Measurements from ENCODE around the gene ARHGAP44.

The ARHGAP44 gene

DNA sequence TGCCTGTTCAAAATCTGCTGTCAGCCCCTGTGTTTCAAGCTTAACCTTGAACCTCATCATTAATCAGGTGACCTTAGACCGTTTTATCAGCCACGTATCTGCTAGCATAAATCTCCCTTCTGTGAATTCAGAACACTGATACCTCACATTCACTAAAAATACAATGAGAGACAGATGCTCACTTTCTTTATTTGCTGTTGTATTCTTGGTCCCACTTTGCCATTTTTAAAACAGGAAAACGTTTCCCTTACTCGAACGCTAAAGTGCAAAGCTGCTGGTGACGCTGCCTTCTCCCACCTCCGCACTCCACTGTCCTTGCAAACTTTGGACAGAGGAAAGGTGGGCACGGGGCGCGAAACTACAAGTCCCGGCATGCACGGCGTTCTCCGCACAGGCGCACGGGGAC is 220 bp upstream of the ARHGAP44 start:
- no peak overlapping the region for H3K27ac ChIP-seq (ENCODE audit: low read length)

GRCh38 chr17:12790249-12791106 is 1.2 kb downstream of the ARHGAP44 start:
- Histone ChIP-seq H3K36me3 (ENCODE audit: control insufficient read depth in 1 of 2, insufficient read depth in 2 of 2, low read length in 2 of 2) (no peaks in the 10 kb centered on the region), H3K4me3 (ENCODE audit: low read depth in 1 of 2, low read length in 2 of 2) (peak overlapping the region; percentile 43 to 83), H3K27ac (ENCODE audit: low read length) (no peak overlapping the region), H3K9me3 (ENCODE audit: control insufficient read depth in 1 of 2, low read length in 2 of 2) (no peaks in the 10 kb centered on the region), H3K4me1 (ENCODE audit: control insufficient read depth in 1 of 2, insufficient read depth in 2 of 2, low read length in 2 of 2) (peaks cover 4 to 9% of the 10 kb centered on the region in 2 donors), H3K27me3 (ENCODE audit: low read depth, low read length) (no peaks in the 10 kb centered on the region)

More for the DNA sequence above, 220 bp upstream of the ARHGAP44 start:
- no peaks in the 10 kb centered on the region for H3K27me3 ChIP-seq (ENCODE audit: low read depth, low read length)
- peaks cover 4 to 9% of the 10 kb centered on the region in 2 donors for H3K4me1 ChIP-seq (ENCODE audit: control insufficient read depth in 1 of 2, insufficient read depth in 2 of 2, low read length in 2 of 2)
- peak overlapping the region; percentile 43 to 83 for H3K4me3 ChIP-seq (ENCODE audit: low read depth in 1 of 2, low read length in 2 of 2)
- no peaks in the 10 kb centered on the region for H3K9me3 ChIP-seq (ENCODE audit: control insufficient read depth in 1 of 2, low read length in 2 of 2)
- H3K36me3 ChIP-seq (ENCODE audit: control insufficient read depth in 1 of 2, insufficient read depth in 2 of 2, low read length in 2 of 2) = no peaks in the 10 kb centered on the region

- Histone ChIP-seq H3K4me1 (ENCODE audit: control insufficient read depth in 1 of 2, insufficient read depth in 2 of 2, low read length in 2 of 2) (peaks cover 0 to 6% of the 10 kb centered on the region in 2 donors), H3K36me3 (ENCODE audit: control insufficient read depth in 1 of 2, insufficient read depth in 2 of 2, low read length in 2 of 2) (no peaks in the 10 kb centered on the region), H3K27me3 (ENCODE audit: low read depth, low read length) (no peaks in the 10 kb centered on the region), H3K4me3 (ENCODE audit: low read depth in 1 of 2, low read length in 2 of 2) (no peak overlapping the region), H3K27ac (ENCODE audit: low read length) (no peak overlapping the region), H3K9me3 (ENCODE audit: control insufficient read depth in 1 of 2, low read length in 2 of 2) (peaks cover 0 to 4% of the 10 kb centered on the region in 2 donors)
Measured at GRCh38 chr17:12794919-12795532, 5.7 kb downstream of the ARHGAP44 start.

- Histone ChIP-seq H3K27ac (ENCODE audit: low read length) (no peak overlapping the region), H3K4me3 (ENCODE audit: low read depth in 1 of 2, low read length in 2 of 2) (no peak overlapping the region), H3K9me3 (ENCODE audit: control insufficient read depth in 1 of 2, low read length in 2 of 2) (peaks cover 0 to 4% of the 10 kb centered on the region in 2 donors), H3K4me1 (ENCODE audit: control insufficient read depth in 1 of 2, insufficient read depth in 2 of 2, low read length in 2 of 2) (no peaks in the 10 kb centered on the region), H3K27me3 (ENCODE audit: low read depth, low read length) (no peaks in the 10 kb centered on the region), H3K36me3 (ENCODE audit: control insufficient read depth in 1 of 2, insufficient read depth in 2 of 2, low read length in 2 of 2) (no peaks in the 10 kb centered on the region)
Measured at GRCh38 chr17:12800855-12801365, 11.6 kb downstream of the ARHGAP44 start.

DNA sequence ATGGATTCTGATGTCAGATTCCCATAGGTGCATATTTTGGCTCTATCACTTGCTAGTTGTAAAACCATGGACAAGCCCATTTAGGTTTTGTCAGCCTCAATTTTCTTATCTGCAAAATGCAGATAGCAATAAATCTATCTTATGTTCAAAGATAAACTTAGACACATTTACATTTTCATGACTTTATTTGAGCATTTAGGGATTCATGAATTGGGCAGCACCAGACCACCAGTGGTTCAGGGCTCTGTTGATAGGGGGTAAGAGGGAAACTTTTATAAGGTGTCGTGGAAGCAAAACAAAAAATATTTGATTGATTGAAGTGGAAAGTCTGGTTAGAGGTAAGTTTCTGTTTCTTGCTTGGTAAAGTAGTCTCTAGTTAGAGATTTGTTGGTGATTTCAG is 17.3 kb downstream of the ARHGAP44 start:
- Histone ChIP-seq H3K4me3 (ENCODE audit: low read depth in 1 of 2, low read length in 2 of 2) (no peak overlapping the region), H3K36me3 (ENCODE audit: control insufficient read depth in 1 of 2, insufficient read depth in 2 of 2, low read length in 2 of 2) (no peaks in the 10 kb centered on the region), H3K4me1 (ENCODE audit: control insufficient read depth in 1 of 2, insufficient read depth in 2 of 2, low read length in 2 of 2) (no peaks in the 10 kb centered on the region), H3K27me3 (ENCODE audit: low read depth, low read length) (no peaks in the 10 kb centered on the region), H3K27ac (ENCODE audit: low read length) (no peak overlapping the region), H3K9me3 (ENCODE audit: control insufficient read depth in 1 of 2, low read length in 2 of 2) (peaks cover 0 to 6% of the 10 kb centered on the region in 2 donors)

GRCh38 chr17:12808723-12809122 is 19.4 kb downstream of the ARHGAP44 start:
- H3K4me1 ChIP-seq (ENCODE audit: control insufficient read depth in 1 of 2, insufficient read depth in 2 of 2, low read length in 2 of 2) = no peaks in the 10 kb centered on the region

DNA sequence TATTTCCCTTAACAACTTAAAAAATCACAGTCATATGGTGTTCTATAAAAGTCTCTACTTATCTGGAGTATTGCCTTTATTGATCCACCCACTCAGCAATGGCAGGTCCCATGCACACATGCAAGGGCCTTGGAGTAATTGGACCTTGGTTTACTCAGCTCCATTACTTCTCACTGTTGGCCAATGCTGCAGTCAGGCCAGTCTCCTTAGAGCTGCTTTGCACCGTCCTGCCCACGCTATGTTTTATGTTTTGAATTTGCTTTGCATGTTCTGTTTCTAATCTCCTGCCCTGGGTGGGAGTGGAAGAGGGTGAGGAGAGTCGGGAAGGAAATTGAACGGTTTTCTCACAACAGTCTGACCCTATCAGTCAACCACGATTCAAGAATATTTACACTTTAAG is 23.6 kb downstream of the ARHGAP44 start:
- no peaks in the 10 kb centered on the region for H3K4me1 ChIP-seq (ENCODE audit: control insufficient read depth in 1 of 2, insufficient read depth in 2 of 2, low read length in 2 of 2)
- H3K27ac ChIP-seq (ENCODE audit: low read length) = no peak overlapping the region
- H3K27me3 ChIP-seq (ENCODE audit: low read depth, low read length) = no peaks in the 10 kb centered on the region
- no peaks in the 10 kb centered on the region for H3K36me3 ChIP-seq (ENCODE audit: control insufficient read depth in 1 of 2, insufficient read depth in 2 of 2, low read length in 2 of 2)
- H3K4me3 ChIP-seq (ENCODE audit: low read depth in 1 of 2, low read length in 2 of 2) = no peak overlapping the region
- peaks cover 0 to 3% of the 10 kb centered on the region in 2 donors for H3K9me3 ChIP-seq (ENCODE audit: control insufficient read depth in 1 of 2, low read length in 2 of 2)

More at GRCh38 chr17:12808723-12809122, 19.4 kb downstream of the ARHGAP44 start:
- peaks cover 0 to 6% of the 10 kb centered on the region in 2 donors for H3K9me3 ChIP-seq (ENCODE audit: control insufficient read depth in 1 of 2, low read length in 2 of 2)
- H3K36me3 ChIP-seq (ENCODE audit: control insufficient read depth in 1 of 2, insufficient read depth in 2 of 2, low read length in 2 of 2) = no peaks in the 10 kb centered on the region
- H3K4me3 ChIP-seq (ENCODE audit: low read depth in 1 of 2, low read length in 2 of 2) = no peak overlapping the region
- H3K27me3 ChIP-seq (ENCODE audit: low read depth, low read length) = no peaks in the 10 kb centered on the region
- H3K27ac ChIP-seq (ENCODE audit: low read length) = no peak overlapping the region

DNA sequence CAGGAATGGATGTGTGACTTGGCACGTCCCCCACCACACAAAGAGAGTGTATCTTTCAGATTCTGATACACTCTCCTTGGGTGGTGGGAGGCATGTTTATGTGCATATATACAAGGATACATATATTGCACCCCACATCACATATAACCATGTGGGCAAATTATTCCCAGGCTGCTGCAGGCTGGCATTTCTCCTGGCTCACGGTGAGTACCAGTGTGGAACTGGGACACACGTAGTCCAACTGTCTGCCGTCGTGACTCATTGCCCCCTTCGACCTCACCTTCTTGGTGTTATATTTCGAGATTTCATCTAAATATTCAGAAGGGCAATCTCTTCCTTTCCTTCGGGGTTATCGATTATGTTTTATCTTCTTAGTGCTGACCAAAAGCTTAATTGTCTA is 24.4 kb downstream of the ARHGAP44 start:
- no peaks in the 10 kb centered on the region for H3K4me1 ChIP-seq (ENCODE audit: control insufficient read depth in 1 of 2, insufficient read depth in 2 of 2, low read length in 2 of 2)
- no peaks in the 10 kb centered on the region for H3K9me3 ChIP-seq (ENCODE audit: control insufficient read depth in 1 of 2, low read length in 2 of 2)
- no peak overlapping the region for H3K27ac ChIP-seq (ENCODE audit: low read length)
- H3K27me3 ChIP-seq (ENCODE audit: low read depth, low read length) = no peaks in the 10 kb centered on the region
- H3K36me3 ChIP-seq (ENCODE audit: control insufficient read depth in 1 of 2, insufficient read depth in 2 of 2, low read length in 2 of 2) = no peaks in the 10 kb centered on the region
- no peak overlapping the region for H3K4me3 ChIP-seq (ENCODE audit: low read depth in 1 of 2, low read length in 2 of 2)

GRCh38 chr17:12814718-12815117 is 25.4 kb downstream of the ARHGAP44 start:
- no peaks in the 10 kb centered on the region for H3K36me3 ChIP-seq (ENCODE audit: control insufficient read depth in 1 of 2, insufficient read depth in 2 of 2, low read length in 2 of 2)
- no peak overlapping the region for H3K27ac ChIP-seq (ENCODE audit: low read length)
- H3K27me3 ChIP-seq (ENCODE audit: low read depth, low read length) = no peaks in the 10 kb centered on the region
- no peaks in the 10 kb centered on the region for H3K9me3 ChIP-seq (ENCODE audit: control insufficient read depth in 1 of 2, low read length in 2 of 2)
- no peak overlapping the region for H3K4me3 ChIP-seq (ENCODE audit: low read depth in 1 of 2, low read length in 2 of 2)
- no peaks in the 10 kb centered on the region for H3K4me1 ChIP-seq (ENCODE audit: control insufficient read depth in 1 of 2, insufficient read depth in 2 of 2, low read length in 2 of 2)

GRCh38 chr17:12815642-12816141 is 26.4 kb downstream of the ARHGAP44 start:
- Histone ChIP-seq H3K4me1 (ENCODE audit: control insufficient read depth in 1 of 2, insufficient read depth in 2 of 2, low read length in 2 of 2) (no peaks in the 10 kb centered on the region), H3K4me3 (ENCODE audit: low read depth in 1 of 2, low read length in 2 of 2) (no peak overlapping the region), H3K9me3 (ENCODE audit: control insufficient read depth in 1 of 2, low read length in 2 of 2) (no peaks in the 10 kb centered on the region), H3K36me3 (ENCODE audit: control insufficient read depth in 1 of 2, insufficient read depth in 2 of 2, low read length in 2 of 2) (no peaks in the 10 kb centered on the region), H3K27me3 (ENCODE audit: low read depth, low read length) (no peaks in the 10 kb centered on the region), H3K27ac (ENCODE audit: low read length) (no peak overlapping the region)

- H3K4me3 ChIP-seq (ENCODE audit: low read depth in 1 of 2, low read length in 2 of 2) = no peak overlapping the region
- H3K9me3 ChIP-seq (ENCODE audit: control insufficient read depth in 1 of 2, low read length in 2 of 2) = no peaks in the 10 kb centered on the region
- no peaks in the 10 kb centered on the region for H3K4me1 ChIP-seq (ENCODE audit: control insufficient read depth in 1 of 2, insufficient read depth in 2 of 2, low read length in 2 of 2)
- peak overlapping the region; percentile 1 for H3K27ac ChIP-seq (ENCODE audit: low read length)
- H3K36me3 ChIP-seq (ENCODE audit: control insufficient read depth in 1 of 2, insufficient read depth in 2 of 2, low read length in 2 of 2) = no peaks in the 10 kb centered on the region
- no peaks in the 10 kb centered on the region for H3K27me3 ChIP-seq (ENCODE audit: low read depth, low read length)
Measured at GRCh38 chr17:12821376-12821940, 32.2 kb downstream of the ARHGAP44 start.
